HG03457 (cell line): Measurements from ENCODE around the gene WBP2NL.
"Not testable (repeated sequence)": the region's sequence is repeated elsewhere in the genome, so short reads cannot be mapped to it uniquely, and the experiment has no call there.

Source experiments
- ATAC-seq: cut with Tn5 transposase; IDR thresholded peaks from one replicate; pipeline ENCODE4 v1.9.1; 2021; ENCODE audit warnings: moderate number of reproducible peaks; ENCODE audit not compliant: unreplicated experiment

Gene WBP2NL

DNA sequence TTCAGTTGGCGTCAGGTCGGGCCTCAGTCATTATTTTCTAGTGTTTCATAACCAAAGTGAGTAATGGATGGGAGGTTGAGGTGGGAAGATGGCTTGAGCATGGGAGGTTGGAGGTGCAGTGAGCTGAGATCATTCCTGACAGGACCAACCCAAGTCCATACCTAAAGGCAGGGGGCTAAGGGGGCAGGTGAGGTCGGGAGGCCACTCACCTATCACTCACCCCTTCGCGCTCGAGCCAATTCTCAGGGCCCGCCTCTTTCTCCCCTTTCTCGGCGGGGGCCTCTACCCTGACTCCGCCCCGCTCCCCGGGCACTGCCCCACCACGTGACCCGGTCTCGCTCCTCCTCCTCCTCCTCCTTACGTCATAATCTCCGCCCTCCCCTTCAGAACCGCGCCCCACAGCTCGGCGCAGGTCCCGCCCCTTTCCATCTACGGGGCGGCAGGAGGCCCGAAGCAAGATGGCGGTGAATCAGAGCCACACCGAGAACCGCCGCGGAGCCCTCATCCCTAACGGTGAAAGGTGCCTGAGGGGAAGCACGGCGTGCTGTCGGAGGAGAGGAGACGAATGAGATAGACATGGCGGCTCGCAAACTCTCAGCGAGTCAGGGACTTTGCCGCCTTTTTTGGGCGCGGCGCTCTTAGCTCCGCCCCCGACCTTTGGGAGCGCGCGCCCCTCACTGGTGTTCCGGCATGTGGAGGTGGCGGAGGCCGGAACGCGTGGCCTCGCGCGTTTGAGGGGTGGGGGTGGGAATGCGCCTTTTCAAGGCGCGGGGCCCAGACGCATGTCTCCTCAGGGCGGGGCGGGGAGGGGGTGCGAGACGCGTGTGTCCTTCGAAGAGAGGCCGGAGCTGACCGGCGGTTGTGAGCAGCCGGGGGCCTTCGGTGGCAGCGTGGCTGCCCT, at the start of gene WBP2NL:
WBP2NL (plus strand) TSS at position 428 of the 901 bp plus-strand sequence; CDS start at position 459, 31 bp downstream.
- ATAC-seq, result peak; percentile 73

- ATAC-seq, result not testable (repeated sequence)
Measured at GRCh38 chr22:41948928-41949296, 49.7 kb upstream of the WBP2NL start.

GRCh38 chr22:41949297-41949965, 49.2 kb upstream of the WBP2NL start:
- ATAC-seq, result no peak

- no peak for ATAC-seq
Measured at GRCh38 chr22:41951898-41952474, 46.6 kb upstream of the WBP2NL start, which contains the start of gene SMIM45. Gene SMIM45 (plus strand): TSS chr22:41952150.

- no peak for ATAC-seq
Measured at GRCh38 chr22:41952713-41953112, 45.9 kb upstream of the WBP2NL start.

DNA sequence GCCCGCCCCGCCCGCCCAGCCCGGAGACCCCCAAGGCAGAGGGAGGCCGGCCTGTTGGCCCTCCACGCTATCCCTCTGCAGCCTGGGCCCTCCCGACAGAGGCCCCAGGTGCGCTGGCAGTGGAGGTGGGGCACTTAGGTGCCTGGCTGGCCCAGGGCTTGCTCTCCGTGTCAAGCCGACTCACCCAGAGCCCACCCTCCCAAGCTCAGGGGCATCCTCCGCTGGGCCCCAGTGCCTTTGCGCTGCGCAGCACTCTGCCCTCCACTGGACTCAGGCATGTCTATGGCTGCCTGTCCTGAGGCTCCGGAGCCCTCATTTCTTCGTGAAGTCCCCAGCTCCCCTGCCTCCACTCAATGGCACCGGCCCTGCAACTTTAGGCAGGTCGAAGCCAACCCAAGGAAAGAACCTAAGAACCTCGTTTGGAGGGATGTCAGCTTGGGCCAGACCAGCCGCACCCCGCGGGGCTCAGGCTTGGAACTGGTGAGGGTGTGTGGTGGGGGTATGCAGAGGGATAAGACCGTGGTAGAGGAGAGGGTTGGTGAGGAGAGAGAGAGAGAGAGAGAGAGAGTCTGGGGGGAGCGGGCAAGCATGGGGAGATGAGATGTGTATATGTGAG, 40.5 kb upstream of the WBP2NL start:
- no peak for ATAC-seq

- no peak for ATAC-seq
Measured at GRCh38 chr22:41963453-41964111, 35.0 kb upstream of the WBP2NL start.

- ATAC-seq, result no peak
Measured at GRCh38 chr22:41964112-41964491, 34.5 kb upstream of the WBP2NL start.

DNA sequence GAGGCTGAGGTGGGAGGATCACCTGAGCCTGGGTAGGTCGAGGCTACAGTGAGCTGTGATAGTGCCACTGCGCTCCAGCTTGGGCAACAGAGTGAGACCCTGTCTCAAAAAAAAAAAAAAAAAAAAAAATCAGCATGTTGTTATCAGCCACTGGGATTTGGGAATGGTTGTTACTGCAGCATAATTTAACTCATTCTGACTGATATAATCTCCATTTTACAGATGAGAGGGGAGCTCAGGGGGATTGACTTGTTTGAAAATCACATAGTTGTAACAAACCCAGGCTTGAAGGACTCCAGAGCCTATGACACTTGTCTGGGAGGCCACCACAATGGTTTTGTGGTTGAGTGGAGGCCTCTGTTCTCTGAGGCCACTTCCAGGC, 32.4 kb upstream of the WBP2NL start:
- ATAC-seq, result no peak

- ATAC-seq, result no peak
Measured at GRCh38 chr22:41966607-41967240, 31.9 kb upstream of the WBP2NL start.

DNA sequence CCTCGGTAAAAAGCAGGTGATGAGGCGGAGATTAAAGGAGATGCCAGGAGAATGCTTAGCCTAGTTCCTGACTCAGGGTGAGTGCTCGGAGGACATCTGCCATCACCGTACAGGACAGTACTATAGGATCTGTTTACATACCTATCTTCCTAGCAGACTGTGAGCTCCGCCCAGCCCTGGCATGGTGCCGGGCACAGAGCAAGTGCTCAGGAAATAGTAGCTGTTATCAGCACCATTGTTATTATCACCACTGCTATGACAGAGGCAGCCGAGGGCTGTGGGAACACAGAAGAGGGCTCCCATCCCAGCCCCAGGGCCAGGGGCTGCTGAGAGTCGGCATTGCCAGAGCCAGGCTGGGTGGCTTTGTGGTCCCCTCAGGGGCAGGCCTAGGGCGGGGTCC, 30.0 kb upstream of the WBP2NL start:
- no peak for ATAC-seq

DNA sequence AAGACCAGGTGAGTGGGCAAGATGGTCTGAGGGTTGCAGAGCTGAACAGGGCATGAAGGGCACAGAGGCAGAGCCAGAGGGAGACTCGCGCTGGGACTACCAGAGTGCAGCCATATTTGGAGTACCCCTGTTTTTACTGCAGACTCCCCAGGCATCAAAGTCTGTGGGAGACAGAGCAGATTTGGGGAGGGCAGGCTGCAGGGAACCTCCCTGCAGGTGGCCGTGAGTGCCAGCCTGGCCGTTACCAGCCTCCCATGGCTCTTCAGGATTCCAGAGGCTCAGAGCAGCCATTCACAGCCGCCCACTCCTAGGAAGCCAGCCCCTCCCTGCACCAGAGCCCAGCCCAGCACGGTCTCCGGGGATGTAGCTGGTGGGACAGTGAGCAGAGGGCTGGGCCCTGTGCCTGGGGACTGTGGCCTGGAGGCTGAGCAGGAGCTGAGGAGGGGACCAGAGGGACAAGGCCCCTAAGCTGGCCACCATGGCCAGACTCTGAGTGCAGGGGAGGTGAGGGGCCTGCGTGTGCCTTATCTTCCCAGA, 29.4 kb upstream of the WBP2NL start, which contains the start of gene SEPTIN3:
SEPTIN3 (plus strand) TSS at position 334 of the 537 bp plus-strand sequence. CDS start 2,050 bp downstream, outside the sequence.
- ATAC-seq, result no peak

GRCh38 chr22:41970601-41971000, 28.0 kb upstream of the WBP2NL start:
- ATAC-seq, result no peak

GRCh38 chr22:41971431-41971830, 27.2 kb upstream of the WBP2NL start:
- no peak for ATAC-seq

DNA sequence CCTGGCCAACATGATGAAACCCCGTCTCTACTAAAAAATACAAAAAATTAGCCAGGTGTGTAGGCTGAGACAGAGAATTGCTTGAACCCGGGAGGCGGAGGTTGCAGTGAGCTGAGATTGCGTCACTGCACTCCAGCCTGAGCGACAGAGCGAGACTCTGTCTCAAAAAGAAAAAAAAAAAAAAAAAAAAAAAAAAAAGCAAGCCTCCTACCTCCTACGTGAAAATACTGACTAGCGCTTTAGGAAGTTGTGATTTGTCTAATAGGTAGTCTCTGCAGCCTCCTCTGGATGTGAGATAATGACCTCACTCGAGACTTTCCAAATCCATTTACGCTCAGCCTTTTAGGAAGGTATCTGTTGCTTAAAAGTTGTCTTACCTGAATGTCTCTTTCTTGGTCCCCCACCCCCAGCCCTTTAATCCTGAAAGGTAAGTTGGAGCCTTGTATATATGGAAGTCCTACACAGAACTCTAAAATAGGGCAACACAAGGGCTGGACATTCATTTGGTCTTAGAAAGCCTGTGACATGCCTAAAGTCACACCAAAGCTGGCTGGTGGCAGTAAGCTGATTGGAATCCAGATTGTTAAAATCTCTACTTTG, 23.8 kb upstream of the WBP2NL start:
- no peak for ATAC-seq

GRCh38 chr22:41975299-41976069, 23.1 kb upstream of the WBP2NL start:
- no peak for ATAC-seq

- ATAC-seq, result no peak
Measured at GRCh38 chr22:41976070-41976901, 22.3 kb upstream of the WBP2NL start.
